Measurements from ENCODE around the gene LIMA1. TPM values are rescaled to one million over a fixed set of nuclear protein-coding genes. Genes with fewer than 3 reads are reported as not detected.
"Not testable (repeated sequence)": the region's sequence is repeated elsewhere in the genome, so short reads cannot be mapped to it uniquely, and the experiment has no call there.

The LIMA1 gene
- total RNA-seq, 2 donors from 2014 or later, result 228 to 385 TPM

GRCh38 chr12:50297027-50297426, 13.7 kb upstream of the LIMA1 start:
- H3K9me3 ChIP-seq, result no peaks in the 10 kb centered on the region
- no peak overlapping the region for H3K4me3 ChIP-seq
- peak; percentile 14 for DNase-seq
- peak overlapping the region; percentile 44 for H3K27ac ChIP-seq
- no peaks in the 10 kb centered on the region for H3K27me3 ChIP-seq
- TF ChIP-seq, protein P1, sequence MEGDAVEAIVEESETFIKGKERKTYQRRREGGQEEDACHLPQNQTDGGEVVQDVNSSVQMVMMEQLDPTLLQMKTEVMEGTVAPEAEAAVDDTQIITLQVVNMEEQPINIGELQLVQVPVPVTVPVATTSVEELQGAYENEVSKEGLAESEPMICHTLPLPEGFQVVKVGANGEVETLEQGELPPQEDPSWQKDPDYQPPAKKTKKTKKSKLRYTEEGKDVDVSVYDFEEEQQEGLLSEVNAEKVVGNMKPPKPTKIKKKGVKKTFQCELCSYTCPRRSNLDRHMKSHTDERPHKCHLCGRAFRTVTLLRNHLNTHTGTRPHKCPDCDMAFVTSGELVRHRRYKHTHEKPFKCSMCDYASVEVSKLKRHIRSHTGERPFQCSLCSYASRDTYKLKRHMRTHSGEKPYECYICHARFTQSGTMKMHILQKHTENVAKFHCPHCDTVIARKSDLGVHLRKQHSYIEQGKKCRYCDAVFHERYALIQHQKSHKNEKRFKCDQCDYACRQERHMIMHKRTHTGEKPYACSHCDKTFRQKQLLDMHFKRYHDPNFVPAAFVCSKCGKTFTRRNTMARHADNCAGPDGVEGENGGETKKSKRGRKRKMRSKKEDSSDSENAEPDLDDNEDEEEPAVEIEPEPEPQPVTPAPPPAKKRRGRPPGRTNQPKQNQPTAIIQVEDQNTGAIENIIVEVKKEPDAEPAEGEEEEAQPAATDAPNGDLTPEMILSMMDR (IDR thresholded peaks at IDR 0.05), result no peak
- no peaks in the 10 kb centered on the region for H3K36me3 ChIP-seq
- intact Hi-C loops (cut with DNase I), result no loop called here
- H3K4me1 ChIP-seq, result peaks cover 3% of the 10 kb centered on the region
- no peak overlapping the region for H3K9ac ChIP-seq (ENCODE audit: low read depth in 2 of 2, low read length in 2 of 2)

GRCh38 chr12:50296554-50296953, 13.2 kb upstream of the LIMA1 start:
- TF ChIP-seq, protein P1 (IDR thresholded peaks at IDR 0.05), result no peak
- H3K4me3 ChIP-seq, result no peak overlapping the region
- peak overlapping the region; percentile 44 for H3K27ac ChIP-seq
- H3K36me3 ChIP-seq, result no peaks in the 10 kb centered on the region
- DNase-seq, result peak; percentile 13
- peaks cover 3% of the 10 kb centered on the region for H3K4me1 ChIP-seq
- H3K27me3 ChIP-seq, result no peaks in the 10 kb centered on the region
- no peaks in the 10 kb centered on the region for H3K9me3 ChIP-seq
- H3K9ac ChIP-seq (ENCODE audit: low read depth in 2 of 2, low read length in 2 of 2), result no peak overlapping the region
- intact Hi-C loops (cut with DNase I), result no loop called here

GRCh38 chr12:50291377-50291776, 8.1 kb upstream of the LIMA1 start:
- no peaks in the 10 kb centered on the region for H3K4me1 ChIP-seq
- H3K9ac ChIP-seq (ENCODE audit: low read depth in 2 of 2, low read length in 2 of 2), result no peak overlapping the region
- intact Hi-C loops (cut with DNase I), result no loop called here
- TF ChIP-seq, protein P1 (IDR thresholded peaks at IDR 0.05), result no peak
- DNase-seq, result no peak
- H3K27me3 ChIP-seq, result no peaks in the 10 kb centered on the region
- no peak overlapping the region for H3K4me3 ChIP-seq
- H3K36me3 ChIP-seq, result no peaks in the 10 kb centered on the region
- H3K9me3 ChIP-seq, result no peaks in the 10 kb centered on the region
- no peak overlapping the region for H3K27ac ChIP-seq

GRCh38 chr12:50290692-50291091, 7.4 kb upstream of the LIMA1 start:
- intact Hi-C loops (cut with DNase I); H3K27me3 ChIP-seq; H3K9me3 ChIP-seq; H3K27ac ChIP-seq; H3K4me1 ChIP-seq; H3K36me3 ChIP-seq; H3K9ac ChIP-seq (ENCODE audit: low read depth in 2 of 2, low read length in 2 of 2); H3K4me3 ChIP-seq: not testable (repeated sequence)
- DNase-seq, result peak; percentile 6

- H3K27me3 ChIP-seq, result no peaks in the 10 kb centered on the region
- H3K4me3 ChIP-seq, result no peak overlapping the region
- no peak overlapping the region for H3K27ac ChIP-seq
- intact Hi-C loops (cut with DNase I), result loop anchor here (10.0 kb wide), 1 partner anchor 62 kb away; no protein-coding TSS in a partner anchor
- H3K9me3 ChIP-seq, result no peaks in the 10 kb centered on the region
- H3K9ac ChIP-seq (ENCODE audit: low read depth in 2 of 2, low read length in 2 of 2), result no peak overlapping the region
- no peaks in the 10 kb centered on the region for H3K36me3 ChIP-seq
- TF ChIP-seq, protein P1 (IDR thresholded peaks at IDR 0.05), result no peak
- peak; percentile 9 for DNase-seq
- no peaks in the 10 kb centered on the region for H3K4me1 ChIP-seq
Measured at GRCh38 chr12:50287271-50287670, 4.0 kb upstream of the LIMA1 start.

DNA sequence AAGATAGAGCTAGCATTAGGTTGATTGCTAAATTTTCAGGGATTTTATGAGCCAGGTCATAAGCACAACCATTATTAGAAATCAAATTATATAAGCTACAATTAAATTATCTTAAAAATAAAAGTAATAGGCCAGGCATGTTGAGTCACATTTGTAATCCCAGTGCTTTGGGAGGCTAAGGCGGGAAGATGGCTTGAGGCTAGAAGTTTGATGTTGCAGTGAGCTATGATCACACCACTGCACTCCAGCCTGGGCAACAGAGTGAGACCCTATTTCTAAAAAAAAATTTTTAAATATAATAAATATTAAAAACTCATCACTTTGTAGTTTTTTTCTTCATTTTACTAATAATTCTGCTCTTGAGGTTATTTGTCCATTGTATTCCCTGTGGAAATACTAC, 1.9 kb upstream of the LIMA1 start:
- H3K4me3 ChIP-seq, result no peak overlapping the region
- DNase-seq, result peak; percentile 6

More for the DNA sequence above, 1.9 kb upstream of the LIMA1 start:
- Histone ChIP-seq H3K4me1 (no peaks in the 10 kb centered on the region), H3K9me3 (no peaks in the 10 kb centered on the region), H3K9ac (ENCODE audit: low read depth in 2 of 2, low read length in 2 of 2) (no peak overlapping the region), H3K36me3 (no peaks in the 10 kb centered on the region), H3K27ac (no peak overlapping the region), H3K27me3 (no peaks in the 10 kb centered on the region)
- TF ChIP-seq, protein P1 (IDR thresholded peaks at IDR 0.05), result no peak
- intact Hi-C loops (cut with DNase I), result loop anchor here (10.0 kb wide), 1 partner anchor 60 kb away; no protein-coding TSS in a partner anchor

Measured in colonic mucosa (tissue), 4 donors.